Measurements from ENCODE around the gene FOXC2.

FOXC2 gene

DNA sequence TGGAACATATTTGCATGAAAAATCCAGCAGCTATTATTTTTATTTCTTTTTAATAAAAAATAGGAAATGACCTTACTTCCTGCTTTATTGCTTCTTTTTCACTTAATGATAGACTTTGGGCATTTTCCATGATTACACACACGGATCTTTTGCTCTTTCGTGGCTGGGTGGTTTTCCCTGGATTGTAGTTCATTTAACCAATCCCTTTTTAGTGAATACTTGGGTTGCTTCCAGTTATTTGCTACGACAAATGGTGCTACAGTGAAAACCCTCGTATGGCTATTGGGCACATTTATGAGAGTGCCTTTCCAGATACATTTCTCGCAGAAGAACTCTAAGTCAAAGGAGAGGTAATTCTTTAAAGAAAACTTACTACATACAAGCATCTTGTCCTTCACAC lies 50.3 kb downstream of the FOXC2 start:
- DNase-seq (ENCODE audit: low spot score), result no peak

DNA sequence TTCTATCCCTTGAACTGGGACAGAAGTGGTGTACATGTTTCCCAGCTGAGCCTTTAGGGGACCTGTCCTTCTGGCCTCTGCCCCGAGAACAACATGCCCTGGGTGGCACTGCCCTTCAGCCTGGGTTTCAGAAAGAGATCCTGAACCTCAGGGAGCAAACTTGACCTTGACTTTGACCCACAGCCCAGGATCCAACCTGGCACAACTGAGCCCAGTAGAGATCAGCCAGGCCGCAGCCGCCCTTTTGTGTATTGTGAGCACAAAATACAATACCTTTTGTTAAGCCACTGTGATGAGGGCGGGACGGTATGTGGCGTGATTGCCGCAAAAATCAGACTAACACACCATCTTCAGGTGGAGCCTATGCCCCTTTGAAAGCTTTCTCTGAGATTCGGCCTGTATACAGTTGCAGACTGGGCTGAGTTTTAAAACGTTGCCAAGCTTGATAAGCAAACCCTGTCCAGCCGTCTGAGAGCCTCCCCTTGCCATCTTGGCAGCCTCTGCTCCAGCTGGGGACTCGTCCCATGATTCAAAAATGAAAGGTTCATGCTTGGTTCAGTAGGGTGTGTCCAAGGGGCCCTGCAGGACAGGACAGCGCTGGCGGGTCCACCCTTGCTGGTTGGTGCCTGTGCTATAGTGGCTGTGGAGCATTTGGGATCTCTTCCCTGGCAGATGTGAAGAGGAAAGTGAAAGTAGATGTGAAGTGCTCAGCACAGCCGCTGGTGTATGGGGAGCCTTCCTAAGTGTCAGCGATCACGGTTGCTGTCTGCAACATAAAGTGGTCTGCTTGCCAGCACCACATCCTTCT lies 52.0 kb downstream of the FOXC2 start:
- DNase-seq (ENCODE audit: low spot score), result no peak
